ENCODE measurements around the gene GFM1. TPM values are rescaled to one million over a fixed set of nuclear protein-coding genes. Genes with fewer than 3 reads are reported as not detected.

Gene GFM1
- total RNA-seq, 1 donor from 2014 or later: 20.8 TPM

- TF ChIP-seq, protein P1, sequence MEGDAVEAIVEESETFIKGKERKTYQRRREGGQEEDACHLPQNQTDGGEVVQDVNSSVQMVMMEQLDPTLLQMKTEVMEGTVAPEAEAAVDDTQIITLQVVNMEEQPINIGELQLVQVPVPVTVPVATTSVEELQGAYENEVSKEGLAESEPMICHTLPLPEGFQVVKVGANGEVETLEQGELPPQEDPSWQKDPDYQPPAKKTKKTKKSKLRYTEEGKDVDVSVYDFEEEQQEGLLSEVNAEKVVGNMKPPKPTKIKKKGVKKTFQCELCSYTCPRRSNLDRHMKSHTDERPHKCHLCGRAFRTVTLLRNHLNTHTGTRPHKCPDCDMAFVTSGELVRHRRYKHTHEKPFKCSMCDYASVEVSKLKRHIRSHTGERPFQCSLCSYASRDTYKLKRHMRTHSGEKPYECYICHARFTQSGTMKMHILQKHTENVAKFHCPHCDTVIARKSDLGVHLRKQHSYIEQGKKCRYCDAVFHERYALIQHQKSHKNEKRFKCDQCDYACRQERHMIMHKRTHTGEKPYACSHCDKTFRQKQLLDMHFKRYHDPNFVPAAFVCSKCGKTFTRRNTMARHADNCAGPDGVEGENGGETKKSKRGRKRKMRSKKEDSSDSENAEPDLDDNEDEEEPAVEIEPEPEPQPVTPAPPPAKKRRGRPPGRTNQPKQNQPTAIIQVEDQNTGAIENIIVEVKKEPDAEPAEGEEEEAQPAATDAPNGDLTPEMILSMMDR (conservative IDR thresholded peaks at IDR 0.05; ENCODE audit: low read depth, low read length): no peak
- no peak overlapping the region for H3K4me3 ChIP-seq (ENCODE audit: low read depth, low read length)
- no peak for DNase-seq (ENCODE audit: low read depth)
These were observed 52.3 kb downstream of the GFM1 start for GRCh38 chr3:158696618-158697017.

DNA sequence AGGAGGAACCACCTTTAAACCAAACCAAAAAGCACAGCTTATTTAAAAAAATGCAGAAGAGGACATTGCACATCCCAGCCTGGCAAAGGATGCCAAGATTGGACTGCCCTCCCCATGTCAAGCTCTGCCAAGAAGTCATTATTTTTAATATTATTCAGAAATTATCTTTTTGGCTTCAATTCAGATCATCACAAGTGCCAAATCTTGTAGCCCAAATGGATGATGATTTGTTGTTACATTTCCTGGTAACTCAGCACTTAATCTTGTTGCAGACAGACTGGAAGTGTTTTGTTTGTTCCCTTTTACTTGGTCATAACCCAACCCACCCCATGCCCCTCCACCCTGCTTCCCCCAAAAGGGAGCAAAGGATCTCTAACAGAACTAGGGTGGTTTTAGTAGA lies 56.2 kb downstream of the GFM1 start:
- no peak overlapping the region for H3K4me3 ChIP-seq (ENCODE audit: low read depth, low read length)
- DNase-seq (ENCODE audit: low read depth): no peak
- TF ChIP-seq, protein P1 (conservative IDR thresholded peaks at IDR 0.05; ENCODE audit: low read depth, low read length): no peak

DNA sequence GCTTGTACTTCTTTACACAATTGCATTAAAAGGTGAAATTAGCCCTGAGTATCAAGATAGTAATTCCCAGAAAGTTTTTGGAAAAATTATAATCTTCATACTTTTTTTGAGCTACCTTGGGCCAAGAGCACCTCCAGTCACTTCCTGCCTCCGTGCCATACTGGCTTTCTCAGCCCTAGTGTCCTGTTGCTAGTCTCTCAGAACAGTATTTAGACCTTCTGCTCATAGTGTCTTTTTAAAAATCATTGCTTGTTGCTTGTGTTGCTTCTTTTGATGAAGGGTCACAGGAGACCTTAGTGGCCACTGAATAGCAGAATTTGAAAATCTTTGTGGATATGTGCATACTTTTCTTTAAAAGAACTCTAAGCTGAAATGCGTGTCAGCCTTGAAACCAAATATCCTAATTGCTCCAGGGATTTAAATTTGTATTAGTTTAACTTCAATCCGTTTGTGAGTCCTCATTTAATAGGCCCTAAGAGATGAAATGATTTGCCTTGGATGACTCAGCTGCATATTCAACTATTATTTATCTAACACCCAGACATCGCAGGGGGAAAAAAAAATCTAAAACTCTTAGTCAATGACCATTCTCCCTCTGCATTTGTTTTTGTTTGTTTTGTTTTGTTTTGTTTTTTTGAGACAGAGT lies 57.2 kb downstream of the GFM1 start:
- no peak overlapping the region for H3K4me3 ChIP-seq (ENCODE audit: low read depth, low read length)
- no peak for DNase-seq (ENCODE audit: low read depth)

DNA sequence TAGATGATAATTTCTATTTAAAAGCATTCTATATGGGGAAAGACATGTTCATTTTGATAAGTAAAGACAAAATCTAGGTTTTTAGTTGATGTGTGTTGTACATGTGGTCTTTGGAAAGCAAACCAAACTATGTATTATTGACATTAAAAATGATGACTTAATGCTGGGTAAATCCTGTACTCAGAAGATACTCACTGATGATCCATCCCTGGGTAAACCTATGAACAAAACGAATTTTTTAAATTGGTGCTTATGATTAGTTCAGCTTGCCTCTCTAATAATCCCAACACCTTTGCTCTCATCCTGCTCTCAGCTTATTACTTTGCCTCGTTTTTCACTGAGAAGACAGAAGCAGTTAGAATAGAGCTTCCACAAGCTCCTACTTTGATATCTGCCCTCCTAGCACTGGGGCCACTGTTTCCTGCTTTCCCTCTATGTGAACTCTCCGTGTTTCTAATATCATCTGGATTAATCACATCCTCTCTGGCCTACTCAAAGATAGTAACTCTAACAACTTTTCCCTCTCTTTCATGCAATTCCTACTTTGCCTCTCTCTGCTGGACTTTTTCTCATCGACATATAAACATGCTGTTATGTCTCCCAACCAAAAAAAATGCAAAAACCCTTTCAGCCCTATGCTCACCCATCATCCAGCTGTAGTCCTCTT lies 58.6 kb downstream of the GFM1 start:
- DNase-seq (ENCODE audit: low read depth): no peak
- TF ChIP-seq, protein P1 (conservative IDR thresholded peaks at IDR 0.05; ENCODE audit: low read depth, low read length): no peak
- H3K4me3 ChIP-seq (ENCODE audit: low read depth, low read length): no peak overlapping the region

More for the DNA sequence above, 57.2 kb downstream of the GFM1 start:
- TF ChIP-seq, protein P1 (conservative IDR thresholded peaks at IDR 0.05; ENCODE audit: low read depth, low read length): no peak

- TF ChIP-seq, protein P1 (conservative IDR thresholded peaks at IDR 0.05; ENCODE audit: low read depth, low read length): no peak
- DNase-seq (ENCODE audit: low read depth): no peak
- no peak overlapping the region for H3K4me3 ChIP-seq (ENCODE audit: low read depth, low read length)
These were observed 59.2 kb downstream of the GFM1 start for GRCh38 chr3:158703566-158703965.

DNA sequence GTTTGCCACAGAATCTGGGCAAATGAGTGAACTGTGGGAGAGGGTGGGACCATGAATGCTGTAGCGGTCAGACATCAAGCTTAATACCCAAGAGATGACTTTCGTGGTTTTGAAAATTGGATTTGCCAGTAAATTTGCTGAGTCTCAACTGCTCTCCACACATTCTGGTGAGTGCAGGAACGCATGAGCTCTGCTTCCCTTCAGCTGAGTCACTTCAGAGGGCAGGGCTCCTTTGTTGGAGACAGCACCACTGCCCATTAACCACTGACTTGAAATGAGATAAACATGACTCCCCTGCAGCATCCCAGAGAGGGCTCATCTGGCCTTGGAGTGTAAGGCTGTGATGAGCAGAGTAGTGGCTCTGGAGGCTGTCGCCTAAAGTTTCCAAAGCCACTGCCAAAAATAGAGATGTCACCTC lies 65.3 kb downstream of the GFM1 start:
- TF ChIP-seq, protein P1 (conservative IDR thresholded peaks at IDR 0.05; ENCODE audit: low read depth, low read length): no peak
- peak; percentile 71 for DNase-seq (ENCODE audit: low read depth)
- no peak overlapping the region for H3K4me3 ChIP-seq (ENCODE audit: low read depth, low read length)

- H3K4me3 ChIP-seq (ENCODE audit: low read depth, low read length): no peak overlapping the region
- no peak for DNase-seq (ENCODE audit: low read depth)
These were observed 66.3 kb downstream of the GFM1 start for GRCh38 chr3:158710601-158711000.

More at GRCh38 chr3:158710601-158711000, 66.3 kb downstream of the GFM1 start:
- TF ChIP-seq, protein P1 (conservative IDR thresholded peaks at IDR 0.05; ENCODE audit: low read depth, low read length): no peak
